Inferior parietal cortex (tissue), 1 donor: ENCODE data around the gene STX1B.
"Not testable (repeated sequence)": the region's sequence is repeated elsewhere in the genome, so short reads cannot be mapped to it uniquely, and the experiment has no call there.

ENCODE experiments used
- DNase-seq: peaks from one replicate; pipeline ENCODE4 v3.0.0-alpha.2; 2016; ENCODE audit errors: extremely low spot score

Gene STX1B

GRCh38 chr16:31013292-31013691 lies 2.9 kb upstream of the STX1B start:
- DNase-seq, result not testable (repeated sequence)

- DNase-seq, result not testable (repeated sequence)
Observed at GRCh38 chr16:31011815-31012214, 1.4 kb upstream of the STX1B start.

GRCh38 chr16:31009894-31010584 lies 399 bp downstream of the STX1B start:
- no peak for DNase-seq

GRCh38 chr16:31009120-31009519 lies 1.3 kb downstream of the STX1B start:
- no peak for DNase-seq

- DNase-seq, result no peak
Observed at GRCh38 chr16:31008551-31008950, 1.9 kb downstream of the STX1B start.

GRCh38 chr16:31008149-31008548 lies 2.3 kb downstream of the STX1B start:
- no peak for DNase-seq

- DNase-seq, result no peak
Observed at GRCh38 chr16:31007684-31008083, 2.8 kb downstream of the STX1B start.

- no peak for DNase-seq
Observed at GRCh38 chr16:31006589-31006988, 3.8 kb downstream of the STX1B start.

GRCh38 chr16:31006086-31006385 lies 4.4 kb downstream of the STX1B start:
- no peak for DNase-seq

- no peak for DNase-seq
Observed at GRCh38 chr16:31005350-31006085, 4.9 kb downstream of the STX1B start.

- DNase-seq, result no peak
Observed at GRCh38 chr16:31004658-31005057, 5.8 kb downstream of the STX1B start.

GRCh38 chr16:31003744-31004143 lies 6.7 kb downstream of the STX1B start:
- no peak for DNase-seq

GRCh38 chr16:31002862-31003341 lies 7.5 kb downstream of the STX1B start:
- DNase-seq, result no peak

- no peak for DNase-seq
Observed at GRCh38 chr16:31002250-31002700, 8.2 kb downstream of the STX1B start.

GRCh38 chr16:31001507-31002249 lies 8.8 kb downstream of the STX1B start:
- DNase-seq, result no peak

- no peak for DNase-seq
Observed at GRCh38 chr16:31000671-31001382, 9.6 kb downstream of the STX1B start.

- DNase-seq, result no peak
Observed at GRCh38 chr16:30998852-30999761, 11.3 kb downstream of the STX1B start.

GRCh38 chr16:30997725-30998711 lies 12.4 kb downstream of the STX1B start:
- no peak for DNase-seq

GRCh38 chr16:30996985-30997724 lies 13.3 kb downstream of the STX1B start:
- no peak for DNase-seq
